Measurements from ENCODE around the gene LINC01488. TPM values are rescaled to one million over a fixed set of nuclear protein-coding genes. Genes with fewer than 3 reads are reported as not detected.

The LINC01488 gene
- total and polyA plus RNA-seq, 2 experiments from 2014 or later = not detected

- no peak for ATAC-seq
- no peak overlapping the region for H3K27ac Mint-ChIP-seq
- Histone ChIP-seq H3K9me2 (ENCODE audit: insufficient read depth) (no peaks in the 10 kb centered on the region), H3K4me2 (no peak overlapping the region), H4K20me1 (replicated peaks; ENCODE audit: insufficient read depth) (no peaks in the 10 kb centered on the region), H3K27ac (ENCODE audit: low read depth) (no peak overlapping the region), H3K36me3 (ENCODE audit: insufficient read depth) (no peaks in the 10 kb centered on the region), H3K4me1 (ENCODE audit: insufficient read depth) (no peaks in the 10 kb centered on the region), H3K4me3 (no peak overlapping the region), H2AFZ (no peak overlapping the region), H3K27me3 (ENCODE audit: insufficient read depth) (no peaks in the 10 kb centered on the region), H3K79me2 (replicated peaks; ENCODE audit: insufficient read depth) (no peaks in the 10 kb centered on the region), H3F3A (replicated peaks; ENCODE audit: low read depth) (no peaks in the 10 kb centered on the region)
- no peaks in the 10 kb centered on the region for H3K36me3 Mint-ChIP-seq (ENCODE audit: low read depth)
- no peak for DNase-seq (ENCODE audit: low spot score)
- H3K4me3 Mint-ChIP-seq = no peak overlapping the region
- peaks cover 8% of the 10 kb centered on the region; the same call in 2 of the 3 replicates for H3K9me3 Mint-ChIP-seq
- peaks cover 10% of the 10 kb centered on the region for H3K27me3 Mint-ChIP-seq (ENCODE audit: insufficient read depth, low read depth, poor library complexity)
- no peaks in the 10 kb centered on the region for H3K4me1 Mint-ChIP-seq
- TF ChIP-seq EZH2phosphoT487 (IDR thresholded peaks at IDR 0.05; ENCODE audit: unreplicated experiment) (no peak), JUNB (IDR thresholded peaks at IDR 0.05; ENCODE audit: unreplicated experiment) (no peak), ETS1 (IDR thresholded peaks at IDR 0.05) (no peak), NANOG (IDR thresholded peaks at IDR 0.05; ENCODE audit: borderline replicate concordance) (no peak), STAT1 (IDR thresholded peaks at IDR 0.05; ENCODE audit: unreplicated experiment) (no peak), ZNF114 (CRISPR knock-in tag; IDR thresholded peaks at IDR 0.05) (no peak), REST (IDR thresholded peaks at IDR 0.05; ENCODE audit: unreplicated experiment) (no peak), ZNF462 (CRISPR knock-in tag; IDR thresholded peaks at IDR 0.05) (no peak), POLR2AphosphoS5 (IDR thresholded peaks at IDR 0.05; ENCODE audit: low read depth) (no peak), CTCF (conservative IDR thresholded peaks at IDR 0.05; ENCODE audit: low read depth in 2 of 2) (no peak), EZH2 (IDR thresholded peaks at IDR 0.05; ENCODE audit: low read depth, unreplicated experiment) (no peak), ZNF331 (CRISPR knock-in tag; IDR thresholded peaks at IDR 0.05; ENCODE audit: low read depth) (no peak)
Observed at GRCh38 chr11:69501891-69502860, 20.7 kb downstream of the LINC01488 start.
